HS-27A (cell line): ENCODE data around the gene STK24.

Experiments used
- DNase-seq: peaks from one replicate; pipeline ENCODE4 v3.0.0-alpha.2; 2012; ENCODE audit warnings: low read depth, missing footprints

The STK24 gene

GRCh38 chr13:98530217-98530616 is 46.7 kb downstream of the STK24 start:
- DNase-seq, result no peak

- DNase-seq, result no peak
Observed at GRCh38 chr13:98529171-98529570, 47.7 kb downstream of the STK24 start.

- DNase-seq, result no peak
Observed at GRCh38 chr13:98528663-98529064, 48.2 kb downstream of the STK24 start.

GRCh38 chr13:98527526-98527925 is 49.4 kb downstream of the STK24 start:
- DNase-seq, result no peak

GRCh38 chr13:98526182-98526512 is 50.8 kb downstream of the STK24 start:
- no peak for DNase-seq

- no peak for DNase-seq
Observed at GRCh38 chr13:98525456-98526181, 51.3 kb downstream of the STK24 start.

- no peak for DNase-seq
Observed at GRCh38 chr13:98524793-98525192, 52.1 kb downstream of the STK24 start.

GRCh38 chr13:98524391-98524790 is 52.5 kb downstream of the STK24 start:
- no peak for DNase-seq

- no peak for DNase-seq
Observed at GRCh38 chr13:98523455-98524102, 53.3 kb downstream of the STK24 start.

- no peak for DNase-seq
Observed at GRCh38 chr13:98522371-98522770, 54.5 kb downstream of the STK24 start.

GRCh38 chr13:98521461-98522247 is 55.3 kb downstream of the STK24 start:
- no peak for DNase-seq

GRCh38 chr13:98520674-98521449 is 56.0 kb downstream of the STK24 start:
- no peak for DNase-seq

- DNase-seq, result no peak
Observed at GRCh38 chr13:98519976-98520375, 56.9 kb downstream of the STK24 start.

GRCh38 chr13:98517576-98518310 is 59.2 kb downstream of the STK24 start:
- DNase-seq, result no peak

- DNase-seq, result no peak
Observed at GRCh38 chr13:98515818-98516465, 61.0 kb downstream of the STK24 start.

GRCh38 chr13:98514288-98514687 is 62.6 kb downstream of the STK24 start:
- no peak for DNase-seq

- DNase-seq, result no peak
Observed at GRCh38 chr13:98513837-98514236, 63.1 kb downstream of the STK24 start.

GRCh38 chr13:98512774-98513665 is 63.9 kb downstream of the STK24 start:
- no peak for DNase-seq

- no peak for DNase-seq
Observed at GRCh38 chr13:98511435-98511834, 65.5 kb downstream of the STK24 start.

- no peak for DNase-seq
Observed at GRCh38 chr13:98510156-98510509, 66.8 kb downstream of the STK24 start.
